HepG2 (cell line): ENCODE results near the gene PIP5KL1. TPM values are rescaled to one million over a fixed set of nuclear protein-coding genes. Genes with fewer than 3 reads are reported as not detected.

ENCODE experiments used
- ATAC-seq: fragments of 200-7000 bp; cut with Tn5 transposase; 3 replicates; pipeline ENCODE4 v1.9.1; 2020; ENCODE audit warnings: mild to moderate bottlenecking, moderate library complexity
- BruUV-seq: library from RNA; stranded (reverse); fragments of 400-500 nt; replicated peaks from 2 replicates; lab custom pipeline; 2021; lab: Mats Ljungman, UMichigan
- CTCF ChIA-PET: fragments of 300-600 bp; formaldehyde crosslinking; extraction: SDS; loops from one replicate; lab custom pipeline; 2021; ENCODE audit warnings: low total read pairs, inconsistent platforms, low intra/inter-chr PET ratio; lab: Yijun Ruan, JAX
- POLR2A ChIA-PET: fragments of 350-600 bp; sonication (Branson Sonifier 250); formaldehyde crosslinking; loops from one replicate; lab custom pipeline; 2020; ENCODE audit warnings: antibody characterized with exemption, inconsistent platforms; lab: Yijun Ruan, JAX
- DNase-seq: peaks from one replicate; pipeline ENCODE4 v3.0.0-alpha.2; 2015; ENCODE audit warnings: low spot score
- FAIRE-seq: peaks from 3 replicates; lab custom pipeline; 2011; peaks lifted over from hg19 to GRCh38; lab: Jason Lieb, UNC
- H2AFZ ChIP-seq: one replicate; pipeline ENCODE4 v1.6.1; 2011; ENCODE audit warnings: low read length, inconsistent platforms
- H3K27ac ChIP-seq: fragments of 300-600 bp; 3 replicates; pipeline ENCODE4 v1.8.0; 2011; ENCODE audit warnings: mixed run types, mild to moderate bottlenecking, mixed read lengths, low read length, inconsistent platforms; ENCODE audit not compliant: insufficient read depth; ENCODE audit errors: extremely low read length
- H3K27me3 ChIP-seq, 2 experiments: fragments of 200-600 bp in 1 of 2; 2 replicates in 1 of 2; 3 replicates in 1 of 2; pipeline versions ENCODE4 v1.6.0 to v1.8.0; 2011; ENCODE audit warnings: low read length in 2 of 2, mild to moderate bottlenecking in 2 of 2, moderate library complexity in 2 of 2, inconsistent platforms in 1 of 2; ENCODE audit not compliant: insufficient read depth in 2 of 2, control insufficient read depth in 1 of 2
- H3K36me3 ChIP-seq, 2 experiments: fragments of 200-600 bp in 1 of 2; replicated peaks in 1 of 2; 2 replicates in 1 of 2; 3 replicates in 1 of 2; pipeline versions ENCODE4 v1.5.1 to v1.8.0; 2011; ENCODE audit warnings: low read length in 2 of 2, inconsistent platforms in 1 of 2; ENCODE audit not compliant: insufficient read depth in 2 of 2, control insufficient read depth in 1 of 2
- H3K4me1 ChIP-seq: 2 replicates; pipeline ENCODE4 v1.5.1; 2012; ENCODE audit warnings: low read length, inconsistent platforms; ENCODE audit not compliant: insufficient read depth
- H3K4me2 ChIP-seq: 2 replicates; pipeline ENCODE4 v1.6.0; 2011; ENCODE audit warnings: low read depth, low read length, inconsistent platforms
- H3K4me3 ChIP-seq, 3 experiments: fragments of 200-600 bp in 1 of 3; sonication (generic), shearing (Covaris generic) in 1 of 3; replicated peaks in 1 of 3; 2 replicates each; pipeline ENCODE4 v1.5.1; 2011 to 2016; ENCODE audit warnings: low read length in 3 of 3, inconsistent platforms in 2 of 3, low read depth in 2 of 3, mild to moderate bottlenecking in 2 of 3, control low read depth in 1 of 3, mixed read lengths in 1 of 3; ENCODE audit not compliant: insufficient read depth in 1 of 3
- H3K79me2 ChIP-seq: one replicate; pipeline ENCODE4 v1.6.1; 2011; ENCODE audit warnings: low read length, inconsistent platforms; ENCODE audit not compliant: insufficient read depth
- H3K9ac ChIP-seq: 2 replicates; pipeline ENCODE4 v1.6.0; 2011; ENCODE audit warnings: mild to moderate bottlenecking, low read depth, low read length, inconsistent platforms; ENCODE audit not compliant: insufficient read depth
- H3K9me3 ChIP-seq: 2 replicates; pipeline ENCODE4 v1.5.1; 2012; ENCODE audit warnings: mild to moderate bottlenecking, low read length
- H4K20me1 ChIP-seq: 2 replicates; pipeline ENCODE4 v1.6.0; 2011; ENCODE audit warnings: inconsistent platforms, mild to moderate bottlenecking, low read length, moderate library complexity; ENCODE audit not compliant: insufficient read depth
- HIC2 ChIP-seq: sonication (generic); formaldehyde crosslinking; IDR thresholded peaks from 2 replicates; pipeline ENCODE4 v1.9.0; 2022; ENCODE audit warnings: low read depth, missing genetic modification reagents
- HMGXB4 ChIP-seq, 2 experiments: sonication (generic) in 1 of 2; formaldehyde crosslinking in 1 of 2; IDR thresholded peaks; 2 replicates each; pipeline versions ENCODE4 v1.4.0 to v1.6.1; 2018 to 2020; ENCODE audit warnings: missing genetic modification reagents in 2 of 2, borderline replicate concordance in 1 of 2, low read depth in 1 of 2, mild to moderate bottlenecking in 1 of 2, missing biosample characterization in 1 of 2
- MYC ChIP-seq: sonication (generic); formaldehyde crosslinking; IDR thresholded peaks from 2 replicates; pipeline ENCODE4 v1.9.0; 2021; ENCODE audit warnings: missing genetic modification reagents, borderline replicate concordance
- MYPOP ChIP-seq: sonication (generic); formaldehyde crosslinking; IDR thresholded peaks from 2 replicates; pipeline ENCODE4 v1.8.1; 2023; ENCODE audit warnings: mild to moderate bottlenecking, moderate library complexity, missing genetic modification reagents
- NFIC ChIP-seq: IDR thresholded peaks from 2 replicates; pipeline ENCODE4 v1.6.1; 2012; ENCODE audit warnings: mild to moderate bottlenecking, low read length, inconsistent platforms
- PITX1 ChIP-seq: sonication (generic); formaldehyde crosslinking; IDR thresholded peaks from 2 replicates; pipeline ENCODE4 v1.5.1; 2020; ENCODE audit warnings: mild to moderate bottlenecking, missing genetic modification reagents
- SAP130 ChIP-seq: IDR thresholded peaks from 2 replicates; pipeline ENCODE4 v1.6.1; 2016; ENCODE audit warnings: low read depth
- SMAD3 ChIP-seq: sonication (generic); formaldehyde crosslinking; IDR thresholded peaks from 2 replicates; pipeline ENCODE4 v1.4.0; 2020; ENCODE audit warnings: missing genetic modification reagents
- SPEN ChIP-seq: sonication (generic); formaldehyde crosslinking; IDR thresholded peaks from 2 replicates; pipeline ENCODE4 v1.5.1; 2020; ENCODE audit warnings: low read depth, mild to moderate bottlenecking, missing genetic modification reagents
- ZNF317 ChIP-seq: sonication (generic); formaldehyde crosslinking; IDR thresholded peaks from 2 replicates; pipeline ENCODE4 v1.5.0; 2020; ENCODE audit warnings: mild to moderate bottlenecking, missing genetic modification reagents
- ZNF629 ChIP-seq: sonication (generic); formaldehyde crosslinking; conservative IDR thresholded peaks from 2 replicates; pipeline ENCODE4 v1.5.0; 2020; ENCODE audit warnings: missing genetic modification reagents
- ZNF687 ChIP-seq: sonication (generic); formaldehyde crosslinking; IDR thresholded peaks from 2 replicates; pipeline ENCODE4 v1.5.1; 2020; ENCODE audit warnings: mild to moderate bottlenecking, missing genetic modification reagents, moderate library complexity
- ZNF891 ChIP-seq: sonication (generic); formaldehyde crosslinking; IDR thresholded peaks from 2 replicates; pipeline ENCODE4 v1.5.0; 2020; ENCODE audit warnings: mild to moderate bottlenecking, missing genetic modification reagents
- WGBS: methylation state at CpG from one replicate; pipeline ENCODE4 v1.1.6; 2017; ENCODE audit warnings: low lambda C conversion rate; 5-methylcytosine and 5-hydroxymethylcytosine counted together
- in situ Hi-C: cut with HindIII; loops from 2 replicates; pipeline ENCODE4 v1.10.0; 2017; ENCODE audit warnings: low pct_unique_long_range_greater_than_20kb; ENCODE audit not compliant: extremely low pct_ligation_motif_present
- intact Hi-C: fragments of 100-400 bp; cut with micrococcal nuclease; formaldehyde crosslinking; loops from one replicate; pipeline ENCODE4 v1.10.0; 2022; ENCODE audit not compliant: unreplicated experiment
- polyA plus RNA-seq, 8 experiments: library from polyadenylated mRNA; depleted of rRNA in 3 of 8; stranded (reverse) in 7 of 8; unstranded in 1 of 8; fragments of >200 nt; fragmentation: Illumina TruSeq in 4 of 8; extraction: Trizol in 4 of 8; gene quantifications; 2 replicates each; pipeline versions ENCODE4 v1.2.1 to v1.2.3, GENCODE V29; 2011 to 2016; ENCODE audit warnings: low read depth in 4 of 8, missing spikeins in 1 of 8, mixed read lengths in 1 of 8; ENCODE audit not compliant: insufficient read depth in 1 of 8
- total RNA-seq, 5 experiments: library from RNA; depleted of rRNA; stranded (reverse); fragments of >200 nt; fragmentation: Illumina TruSeq; extraction: Trizol; gene quantifications; 2 replicates each; pipeline ENCODE4 v1.2.3, GENCODE V29; 2016; ENCODE audit warnings: low read depth in 1 of 5

The PIP5KL1 gene
- total and polyA plus RNA-seq, 2 of the 13 experiments (the other 11 are each of a cell fraction or from before 2014, with no cell fraction given) = 0.20 to 0.49 TPM

GRCh38 chr9:127977009-127977883 is 46.7 kb upstream of the PIP5KL1 start:
- no peak for DNase-seq
- no peaks in the 10 kb centered on the region for H3K9me3 ChIP-seq
- H3K36me3 ChIP-seq = peaks cover 0 to 4% of the 10 kb centered on the region in 2 experiments; a peak in 1 of 5 replicates
- peak overlapping the region; percentile 86 to 90 (median 90); a peak in 5 of 6 replicates for H3K4me3 ChIP-seq
- H2AFZ ChIP-seq = no peak overlapping the region
- POLR2A ChIA-PET = interaction anchor here (1.1 to 2.3 kb wide), 2 partner anchors 12 to 25 kb away, joined by 4 to 8 read pairs; no protein-coding TSS in a partner anchor
- peak overlapping the region; percentile 84 for H3K9ac ChIP-seq
- peaks cover 70% of the 10 kb centered on the region for H3K4me1 ChIP-seq
- intact Hi-C loops (loop anchor here (5.0 kb wide), 2 partner anchors 35 to 45 kb away; no protein-coding TSS in a partner anchor), in situ Hi-C loops (no loop called here)
- H4K20me1 ChIP-seq = peaks cover 37% of the 10 kb centered on the region; the same call in 1 of the 2 replicates
- CTCF ChIA-PET = no interaction called here
- WGBS = 68% methylated on average over 7 of the region's 7 CpGs
- no peaks in the 10 kb centered on the region; a peak in 1 of 5 replicates for H3K27me3 ChIP-seq
- BruUV-seq = no TSS peak
- no peak for FAIRE-seq
- peak overlapping the region; percentile 60 for H3K27ac ChIP-seq
- ATAC-seq = no peak
- peaks cover 80% of the 10 kb centered on the region for H3K79me2 ChIP-seq
- H3K4me2 ChIP-seq = peak overlapping the region; percentile 97
- TF ChIP-seq ZNF891 (CRISPR knock-in tag) (0 out of 2 replicates have a peak, but pooled peaks have one; percentile 26), SAP130 (CRISPR knock-in tag) (peak; percentile 32; the same call in 1 of the 2 replicates), NFIC (no peak), MYPOP (no peak), ZNF629 (CRISPR knock-in tag) (peak; percentile 48; the same call in 1 of the 2 replicates), SPEN (CRISPR knock-in tag) (peak; percentile 20; the same call in 1 of the 2 replicates), HIC2 (no peak), SMAD3 (CRISPR knock-in tag) (0 out of 2 replicates have a peak, but pooled peaks have one; percentile 24), MYC (0 out of 2 replicates have a peak, but pooled peaks have one; percentile 9), ZNF687 (CRISPR knock-in tag) (peak; percentile 3; the same call in 1 of the 2 replicates), PITX1 (CRISPR knock-in tag) (no peak), ZNF317 (CRISPR knock-in tag) (peak; percentile 97), HMGXB4 (CRISPR knock-in tag; IDR thresholded peaks at IDR 0.05; ENCODE audit: borderline replicate concordance in 1 of 2, low read depth in 1 of 2) (0 out of 4 replicates have a peak, but pooled peaks of 1 of the 2 experiments have one; percentile 6)
